Esophagus muscularis mucosa (tissue), 4 donors: ENCODE measurements around the gene DMD. TPM values are rescaled to one million over a fixed set of nuclear protein-coding genes. Genes with fewer than 3 reads are reported as not detected.

Experiments
- DNase-seq: peaks from one replicate; pipeline ENCODE4 v3.0.0-alpha.2; 2017; ENCODE audit errors: extremely low spot score
- H3K27ac ChIP-seq, 4 donors: fragments of 200-600 bp; sonication (generic); replicated peaks in 1 of 4; 1 replicate in 3 of 4; 2 replicates in 1 of 4; pipeline ENCODE4 v1.5.1; 2016 to 2019; ENCODE audit warnings: mild to moderate bottlenecking in 1 of 4
- H3K27me3 ChIP-seq, 4 donors: fragments of 200-600 bp; sonication (generic); one replicate each; pipeline versions ENCODE4 v1.5.1 to v1.6.0; 2016 to 2019
- H3K36me3 ChIP-seq, 4 donors: fragments of 200-600 bp; sonication (generic); one replicate each; pipeline ENCODE4 v1.5.1; 2016 to 2019
- H3K4me1 ChIP-seq, 4 donors: fragments of 200-600 bp; sonication (generic); one replicate each; pipeline ENCODE4 v1.5.1; 2016 to 2019
- H3K4me3 ChIP-seq, 4 donors: fragments of 200-600 bp; sonication (generic); 1 replicate in 2 of 4; 2 replicates in 2 of 4; pipeline ENCODE4 v1.5.1; 2016 to 2019; ENCODE audit warnings: mild to moderate bottlenecking in 4 of 4, moderate library complexity in 1 of 4
- H3K9me3 ChIP-seq, 4 donors: fragments of 200-600 bp; sonication (generic); 1 replicate in 3 of 4; 2 replicates in 1 of 4; pipeline ENCODE4 v1.5.1; 2016 to 2019
- CTCF ChIP-seq, 3 experiments: fragments of 200-600 bp in 2 of 3; fragments of 450-650 bp in 1 of 3; sonication (generic) in 2 of 3; IDR thresholded peaks; one replicate each; pipeline ENCODE4 v1.5.1; 2017 to 2019; ENCODE audit warnings: antibody characterized with exemption in 3 of 3, mild to moderate bottlenecking in 2 of 3, moderate library complexity in 1 of 3
- EP300 ChIP-seq: sonication (generic); formaldehyde crosslinking; IDR thresholded peaks from one replicate; pipeline ENCODE4 v1.6.1; 2017; ENCODE audit warnings: antibody characterized with exemption
- POLR2A ChIP-seq: fragments of 450-650 bp; IDR thresholded peaks from one replicate; pipeline ENCODE4 v1.6.1; 2017; ENCODE audit warnings: antibody characterized with exemption, moderate library complexity, mild to moderate bottlenecking, low read depth
- POLR2AphosphoS5 ChIP-seq, 2 donors: sonication (generic); formaldehyde crosslinking; IDR thresholded peaks; one replicate each; pipeline ENCODE4 v1.6.1; 2017; ENCODE audit warnings: antibody characterized with exemption in 2 of 2
- WGBS: methylation state at CpG from one replicate; pipeline ENCODE4 v1.1.5; 2018; 5-methylcytosine and 5-hydroxymethylcytosine counted together
- intact Hi-C: fragments of 100-400 bp; cut with DNase I; formaldehyde crosslinking; loops from one replicate; pipeline ENCODE4 v1.15.1; 2023
- total RNA-seq, 4 donors: library from RNA; depleted of rRNA; stranded (reverse); fragments of >200 nt; gene quantifications; one replicate each; pipeline versions ENCODE4 v1.1.0 to v1.2.1, GENCODE V29; 2016

Gene DMD
- total RNA-seq, 4 donors from 2014 or later, result 127 to 210 (median 188) TPM

GRCh38 chrX:32472364-32472763, 739.0 kb downstream of the DMD start:
- 54% methylated on average over 3 of the region's 3 CpGs for WGBS
- no peaks in the 10 kb centered on the region for H3K36me3 ChIP-seq
- H3K27ac ChIP-seq, result no peak overlapping the region
- no peaks in the 10 kb centered on the region for H3K4me1 ChIP-seq
- no peaks in the 10 kb centered on the region for H3K9me3 ChIP-seq
- intact Hi-C loops, result no loop called here
- DNase-seq, result no peak
- TF ChIP-seq EP300, result no peak
- no peak for TF ChIP-seq CTCF (IDR thresholded peaks at IDR 0.05)
- TF ChIP-seq POLR2A, result no peak
- no peak for TF ChIP-seq POLR2AphosphoS5 (IDR thresholded peaks at IDR 0.05)
- no peak overlapping the region for H3K4me3 ChIP-seq
- H3K27me3 ChIP-seq, result no peaks in the 10 kb centered on the region

- H3K36me3 ChIP-seq, result no peaks in the 10 kb centered on the region
- no peak overlapping the region for H3K4me3 ChIP-seq
- H3K4me1 ChIP-seq, result no peaks in the 10 kb centered on the region
- no peak overlapping the region for H3K27ac ChIP-seq
- H3K27me3 ChIP-seq, result no peaks in the 10 kb centered on the region
- no peak for TF ChIP-seq CTCF (IDR thresholded peaks at IDR 0.05)
- no peak for TF ChIP-seq POLR2A
- no peak for TF ChIP-seq EP300
- TF ChIP-seq POLR2AphosphoS5 (IDR thresholded peaks at IDR 0.05), result no peak
- DNase-seq, result no peak
- no peaks in the 10 kb centered on the region for H3K9me3 ChIP-seq
- intact Hi-C loops, result no loop called here
- 66% methylated on average over 2 of the region's 2 CpGs for WGBS
These were observed 755.6 kb downstream of the DMD start for GRCh38 chrX:32455704-32456103.

GRCh38 chrX:32451954-32452695, 759.2 kb downstream of the DMD start:
- no peaks in the 10 kb centered on the region for H3K9me3 ChIP-seq
- DNase-seq, result no peak
- H3K4me3 ChIP-seq, result no peak overlapping the region
- TF ChIP-seq POLR2AphosphoS5 (IDR thresholded peaks at IDR 0.05) (no peak), POLR2A (no peak), CTCF (IDR thresholded peaks at IDR 0.05) (no peak), EP300 (no peak)
- no peaks in the 10 kb centered on the region for H3K4me1 ChIP-seq
- WGBS, result 86% methylated on average over 3 of the region's 3 CpGs
- no peaks in the 10 kb centered on the region for H3K36me3 ChIP-seq
- intact Hi-C loops, result no loop called here
- H3K27ac ChIP-seq, result no peak overlapping the region
- H3K27me3 ChIP-seq, result no peaks in the 10 kb centered on the region

- Histone ChIP-seq H3K9me3 (no peaks in the 10 kb centered on the region), H3K4me3 (no peak overlapping the region), H3K4me1 (no peaks in the 10 kb centered on the region), H3K27me3 (no peaks in the 10 kb centered on the region), H3K36me3 (no peaks in the 10 kb centered on the region), H3K27ac (no peak overlapping the region)
- WGBS, result 56% methylated on average over 2 of the region's 2 CpGs
- intact Hi-C loops, result no loop called here
- TF ChIP-seq POLR2A (no peak), CTCF (IDR thresholded peaks at IDR 0.05) (no peak), EP300 (no peak), POLR2AphosphoS5 (IDR thresholded peaks at IDR 0.05) (no peak)
- no peak for DNase-seq
These were observed 762.4 kb downstream of the DMD start for GRCh38 chrX:32448945-32449344.

GRCh38 chrX:32448320-32448719, 763.0 kb downstream of the DMD start:
- TF ChIP-seq EP300 (no peak), POLR2A (no peak), POLR2AphosphoS5 (IDR thresholded peaks at IDR 0.05) (no peak), CTCF (IDR thresholded peaks at IDR 0.05) (no peak)
- H3K27ac ChIP-seq, result no peak overlapping the region
- intact Hi-C loops, result no loop called here
- no peaks in the 10 kb centered on the region for H3K27me3 ChIP-seq
- 71% methylated on average over 1 of the region's 1 CpG for WGBS
- no peaks in the 10 kb centered on the region for H3K9me3 ChIP-seq
- no peak overlapping the region for H3K4me3 ChIP-seq
- DNase-seq, result no peak
- no peaks in the 10 kb centered on the region for H3K4me1 ChIP-seq
- no peaks in the 10 kb centered on the region for H3K36me3 ChIP-seq
